IPS-11a (cell line): ENCODE measurements around the gene ZNF473.

Experiments used
- H3K4me3 ChIP-seq: one replicate; pipeline ENCODE4 v1.5.1; 2013; ENCODE audit warnings: low read depth, low read length, control low read depth

ZNF473 gene

DNA sequence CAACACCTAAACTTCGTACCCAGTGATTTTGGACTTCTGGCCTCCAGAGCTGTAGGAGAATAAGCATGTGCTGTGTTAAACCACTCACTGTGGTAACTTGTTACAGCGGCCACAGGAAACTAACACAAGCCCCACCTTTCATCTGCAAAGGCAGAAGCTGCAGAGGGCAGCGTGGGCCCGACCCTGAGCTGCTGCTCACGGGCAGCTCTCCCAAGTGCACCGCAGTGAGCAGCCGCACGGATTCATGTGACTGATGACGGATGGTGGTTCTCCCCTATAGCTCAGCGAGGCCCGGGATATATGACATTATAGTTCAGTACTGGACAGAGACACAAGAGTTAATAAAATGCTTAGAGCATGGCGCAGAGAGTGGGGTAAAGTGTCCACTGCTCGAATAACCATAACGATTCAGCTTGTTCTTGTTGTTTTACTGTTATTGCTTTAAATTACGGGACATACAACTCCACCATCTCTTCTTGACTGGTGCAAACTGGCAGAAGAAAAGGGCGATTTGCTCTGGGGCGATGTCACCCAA lies 22.5 kb upstream of the ZNF473 start:
- H3K4me3 ChIP-seq: no peak overlapping the region

DNA sequence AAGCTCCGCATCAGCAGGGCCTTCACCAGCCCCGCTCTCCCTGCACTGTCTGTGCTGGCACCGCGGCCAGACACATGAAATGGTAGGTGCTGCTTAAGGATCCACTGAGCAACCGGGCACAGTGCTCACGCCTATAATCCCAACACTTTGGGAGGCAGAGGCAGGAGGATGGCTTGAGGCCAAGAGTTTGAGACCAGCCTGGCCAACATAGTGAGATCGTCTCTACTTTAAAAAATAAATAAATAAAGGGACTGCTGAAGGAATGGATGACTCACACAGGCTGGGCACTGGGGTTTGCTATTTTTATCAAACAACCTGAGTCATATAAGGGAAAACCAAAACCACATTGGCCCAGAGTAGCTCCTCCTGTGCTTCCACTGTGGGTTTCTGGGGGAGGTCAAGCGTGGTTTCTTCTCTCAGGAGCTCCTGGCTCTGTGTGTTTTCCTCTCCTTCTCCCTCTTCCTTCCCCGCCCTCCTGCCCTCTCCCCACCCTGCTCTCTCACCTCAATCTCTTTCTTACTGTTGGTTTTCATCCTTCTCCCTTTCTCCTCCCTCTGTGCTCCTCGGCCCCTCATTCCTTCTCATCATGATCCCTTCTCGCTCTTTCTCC lies 21.9 kb upstream of the ZNF473 start:
- no peak overlapping the region for H3K4me3 ChIP-seq

DNA sequence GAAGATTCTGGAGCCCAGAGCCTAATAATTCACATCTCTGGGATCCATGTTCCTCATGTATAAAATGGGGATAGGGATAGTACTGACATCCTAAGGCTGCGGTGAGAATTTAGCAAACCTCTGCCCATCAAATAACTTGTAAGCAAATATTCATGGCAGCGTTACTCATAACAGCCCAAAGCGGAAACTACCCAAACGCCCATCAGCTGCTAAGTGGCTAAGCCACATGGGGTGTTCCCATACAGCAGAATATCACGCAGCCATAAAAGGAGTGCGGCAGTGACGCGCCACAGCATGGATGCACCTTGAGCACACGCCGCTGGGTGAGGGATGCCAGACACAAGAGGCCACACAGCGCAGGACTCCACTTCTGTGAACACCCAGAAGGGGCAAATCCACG lies 20.4 kb upstream of the ZNF473 start:
- no peak overlapping the region for H3K4me3 ChIP-seq

DNA sequence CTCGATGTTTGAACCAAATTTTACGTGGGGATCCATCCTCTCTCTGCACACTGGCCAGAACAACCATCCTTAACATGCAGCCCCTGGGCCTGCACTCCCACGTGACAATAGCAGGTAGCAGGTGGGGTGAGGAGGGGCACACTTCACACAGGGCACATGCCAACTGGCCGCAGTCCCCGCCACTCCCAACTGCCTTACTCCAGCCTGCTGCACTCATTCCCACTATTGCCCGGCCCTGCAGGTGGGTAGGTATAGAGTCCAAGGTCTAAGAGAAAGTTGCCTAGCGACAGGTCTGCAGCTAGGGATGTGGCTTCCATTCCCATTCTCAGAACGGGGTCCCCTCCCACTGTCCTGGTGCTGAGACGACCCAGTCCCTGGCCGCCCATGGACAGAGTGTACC lies 18.6 kb upstream of the ZNF473 start:
- H3K4me3 ChIP-seq: no peak overlapping the region

DNA sequence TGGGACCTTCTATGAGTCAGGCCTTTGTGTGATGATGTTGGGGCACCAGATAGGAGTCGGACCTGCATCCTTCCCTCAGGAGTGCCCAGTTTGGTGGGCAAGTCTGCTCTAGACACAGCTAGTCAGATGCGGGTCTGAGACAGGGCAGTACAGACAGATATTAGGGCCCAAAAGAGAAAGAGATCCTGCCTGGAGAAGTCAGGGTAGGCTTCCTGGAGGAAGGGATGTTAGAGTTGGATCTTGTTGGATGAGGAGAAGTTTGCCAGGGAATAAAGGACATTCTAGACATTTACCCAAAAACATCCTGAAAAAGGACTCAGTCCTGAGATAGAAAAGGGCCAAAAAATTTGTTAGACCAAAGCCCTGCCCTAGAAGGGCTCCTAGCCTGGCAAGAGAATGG lies 17.9 kb upstream of the ZNF473 start:
- no peak overlapping the region for H3K4me3 ChIP-seq

DNA sequence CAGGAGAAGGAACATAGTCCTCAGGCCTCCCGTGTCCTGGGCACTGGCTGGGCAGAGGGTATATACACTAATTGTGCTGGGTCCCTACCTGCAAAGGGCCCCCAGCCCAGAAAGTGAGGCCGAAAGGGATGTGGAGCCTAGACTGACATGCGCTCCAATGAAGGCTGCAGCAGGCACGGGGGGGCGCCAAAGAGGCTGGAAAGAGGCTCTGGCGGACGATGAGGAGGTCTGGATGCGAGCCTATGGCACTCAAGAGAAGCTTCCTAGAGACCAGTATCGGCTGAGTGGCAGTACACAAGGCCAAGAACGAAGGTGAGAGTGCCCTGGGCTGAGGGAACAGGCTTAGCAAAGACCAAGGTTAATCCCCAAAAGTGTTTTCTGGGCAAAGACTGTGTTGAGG lies 17.3 kb upstream of the ZNF473 start:
- no peak overlapping the region for H3K4me3 ChIP-seq

DNA sequence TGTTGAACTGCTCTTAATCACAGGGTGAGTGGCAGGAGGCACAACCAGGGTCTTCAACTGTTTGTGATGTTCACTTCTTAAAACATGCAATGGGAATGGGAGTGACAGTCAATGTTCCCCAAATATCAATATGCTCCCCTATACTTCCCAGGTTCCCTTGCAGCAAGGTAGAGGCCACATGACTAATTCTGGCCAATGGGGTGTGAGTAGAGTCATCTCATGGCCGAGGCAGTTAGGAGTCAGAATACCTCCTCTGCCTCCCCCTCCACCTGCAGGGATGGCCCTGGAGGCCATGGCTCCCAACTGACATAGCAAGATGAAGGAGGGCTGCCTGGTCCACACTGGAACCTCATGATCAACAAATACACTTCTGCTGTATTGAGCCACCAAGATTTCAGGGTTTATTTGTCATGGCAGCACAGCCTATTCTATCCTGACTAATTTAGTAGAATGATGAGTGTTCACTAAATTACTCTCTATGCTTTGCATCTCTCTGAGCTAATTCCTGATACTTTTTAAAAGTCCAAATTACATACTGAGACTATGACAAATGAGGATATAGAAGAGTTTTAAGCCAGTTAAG lies 9.5 kb upstream of the ZNF473 start:
- H3K4me3 ChIP-seq: no peak overlapping the region

DNA sequence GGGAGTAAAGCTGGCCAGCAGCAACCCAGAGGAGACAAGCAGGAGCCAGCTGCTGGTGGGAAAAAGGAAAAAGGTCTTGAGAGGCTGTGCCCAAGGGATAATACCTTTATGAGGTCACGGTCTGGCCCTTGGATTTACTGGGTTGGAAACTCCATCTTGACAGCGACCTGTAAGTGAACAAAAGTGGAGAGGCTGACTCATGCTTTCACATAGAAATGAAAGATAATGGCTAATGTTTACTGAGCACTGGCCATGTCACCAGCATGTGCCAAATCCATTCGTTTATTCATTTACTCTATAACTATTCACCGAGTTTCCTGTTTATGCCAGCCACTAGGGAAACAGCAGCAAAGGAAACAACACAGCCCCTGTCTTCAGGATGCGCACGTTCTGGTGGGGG lies 5.3 kb upstream of the ZNF473 start:
- H3K4me3 ChIP-seq: no peak overlapping the region

DNA sequence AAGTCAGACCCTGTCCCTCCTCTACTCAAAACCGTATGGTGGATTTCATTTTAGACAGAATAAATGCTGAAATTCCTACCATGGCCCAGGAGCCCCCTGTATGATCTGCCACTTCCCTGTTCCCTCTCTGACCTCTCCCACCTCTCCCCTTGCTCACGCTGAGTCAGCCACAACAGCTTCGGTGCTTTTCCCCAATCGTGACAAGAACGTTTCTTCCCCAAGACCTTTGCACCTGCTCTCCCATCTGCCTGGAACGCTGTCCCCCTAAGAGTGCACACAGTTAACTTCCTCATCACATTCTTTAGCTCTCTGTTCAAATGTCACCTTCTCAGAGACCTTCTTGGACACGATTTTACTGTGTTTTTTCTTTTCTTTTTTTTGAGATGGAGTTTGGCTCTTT lies 3.0 kb upstream of the ZNF473 start:
- H3K4me3 ChIP-seq: no peak overlapping the region

DNA sequence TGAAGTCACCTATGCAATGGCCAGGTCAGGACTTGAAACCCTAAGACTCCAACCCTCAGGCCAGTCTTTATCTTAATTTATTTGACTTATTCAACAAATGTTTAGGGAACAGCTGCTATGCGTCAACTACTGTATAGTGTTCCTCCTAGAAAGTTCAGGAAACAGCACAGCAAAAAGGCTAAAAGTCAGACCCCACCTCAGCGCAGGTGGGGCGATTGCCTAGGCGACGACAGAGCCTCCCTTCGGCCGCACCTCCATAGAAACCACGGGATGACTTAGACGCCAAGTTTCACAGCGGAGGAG lies 1.1 kb upstream of the ZNF473 start:
- H3K4me3 ChIP-seq: peak overlapping the region; percentile 84

DNA sequence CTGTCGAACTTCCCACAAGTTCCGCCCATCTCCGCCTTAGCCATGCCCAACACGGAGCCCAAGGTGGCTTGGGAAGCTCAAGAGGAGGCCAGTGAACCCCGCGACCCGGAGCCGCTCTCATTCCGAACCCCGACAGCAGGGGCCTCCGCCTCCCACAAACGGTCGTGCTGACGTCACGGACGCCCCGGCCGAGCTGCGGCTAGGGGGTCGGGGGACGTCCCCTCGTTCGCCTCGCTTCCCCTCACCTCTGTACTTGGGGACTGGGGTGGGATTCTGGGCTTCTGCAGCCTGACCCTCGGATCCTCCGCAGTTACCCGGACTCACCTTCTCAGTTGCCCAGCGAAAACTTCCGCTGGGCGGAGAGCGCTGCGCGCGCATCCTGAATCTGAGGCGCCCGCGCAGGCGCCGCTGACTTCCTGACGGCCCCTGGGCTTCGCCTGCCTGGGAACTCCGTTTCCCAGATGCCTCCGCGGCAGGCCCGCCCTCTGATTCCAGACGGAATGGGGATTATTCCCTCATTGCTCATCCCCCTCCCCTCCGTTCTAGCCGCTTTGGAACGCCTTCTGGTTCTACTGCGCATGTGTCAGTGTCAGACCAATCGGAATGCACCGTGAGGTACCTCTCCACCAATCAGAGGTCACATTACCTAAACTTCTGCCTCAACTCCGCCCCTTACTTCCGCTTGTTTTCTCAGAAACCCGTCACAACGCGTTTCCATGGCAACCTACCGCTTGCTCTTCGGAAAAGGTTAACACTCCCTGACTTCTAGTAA lies 597 bp upstream of the ZNF473 start, which contains the start of gene VRK3:
Gene VRK3 (minus strand): TSS at position 351 of the 772 bp plus-strand sequence. CDS start 9,210 bp downstream, outside the sequence.
- H3K4me3 ChIP-seq: peak within 1 kb of the TSS; percentile 84

DNA sequence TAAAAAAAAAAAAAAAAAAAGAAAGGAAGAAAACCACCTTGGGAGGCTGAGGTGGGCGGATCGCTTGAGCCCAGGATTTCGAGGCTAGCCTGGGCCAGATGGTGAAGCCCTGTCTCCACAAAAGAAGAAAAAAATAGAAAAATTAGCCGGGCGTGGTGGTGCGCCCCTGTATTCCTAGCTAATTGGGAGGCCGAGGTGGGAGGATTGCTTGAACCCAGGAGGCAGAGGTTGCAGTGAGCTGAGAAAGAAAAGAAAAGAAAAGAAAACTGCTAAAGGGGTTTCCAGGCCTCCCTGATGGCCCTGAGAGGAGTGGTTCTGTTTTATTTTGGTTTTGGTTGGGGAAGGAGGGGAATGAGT lies 723 bp downstream of the ZNF473 start:
- no peak overlapping the region for H3K4me3 ChIP-seq

DNA sequence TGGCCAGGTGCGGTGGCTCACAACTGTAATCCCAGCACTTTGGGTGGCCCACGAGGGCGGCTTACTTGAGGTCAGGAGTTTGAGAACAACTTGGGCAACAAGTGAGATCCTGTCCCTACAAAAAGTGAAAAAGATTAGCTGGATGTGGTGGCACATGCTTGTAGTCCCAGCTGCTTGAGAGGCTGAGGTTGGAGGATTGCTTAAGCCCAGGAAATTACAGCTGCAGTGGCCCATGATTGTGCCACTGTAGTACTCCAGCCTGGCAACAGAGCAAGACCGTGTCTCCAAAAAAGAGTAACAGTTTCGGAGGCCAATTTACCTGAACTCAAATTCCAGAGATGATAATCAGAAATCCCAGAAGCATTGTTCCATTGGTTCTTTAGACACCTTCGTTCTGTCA lies 4.4 kb downstream of the ZNF473 start:
- no peak overlapping the region for H3K4me3 ChIP-seq

DNA sequence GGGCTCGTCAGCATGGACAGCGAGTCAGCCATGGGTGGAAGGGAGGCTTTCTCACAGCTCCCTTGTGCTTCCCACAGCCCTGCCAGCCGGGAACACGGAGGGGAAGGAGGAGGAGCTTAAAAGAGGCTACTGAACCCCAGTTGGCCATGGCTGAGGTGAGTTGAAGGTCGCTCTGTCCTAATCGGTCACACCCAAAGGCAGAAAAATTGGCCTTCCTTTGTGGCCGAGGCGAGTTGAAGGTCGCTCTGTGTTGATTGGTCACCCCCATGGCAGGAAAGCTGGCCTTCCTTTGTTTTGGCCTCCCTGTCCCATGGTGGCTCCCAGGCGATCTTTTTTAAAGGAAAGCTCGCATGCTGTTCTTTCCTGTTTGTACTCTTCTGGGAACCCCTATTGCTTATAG lies 5.1 kb downstream of the ZNF473 start:
- no peak overlapping the region for H3K4me3 ChIP-seq

DNA sequence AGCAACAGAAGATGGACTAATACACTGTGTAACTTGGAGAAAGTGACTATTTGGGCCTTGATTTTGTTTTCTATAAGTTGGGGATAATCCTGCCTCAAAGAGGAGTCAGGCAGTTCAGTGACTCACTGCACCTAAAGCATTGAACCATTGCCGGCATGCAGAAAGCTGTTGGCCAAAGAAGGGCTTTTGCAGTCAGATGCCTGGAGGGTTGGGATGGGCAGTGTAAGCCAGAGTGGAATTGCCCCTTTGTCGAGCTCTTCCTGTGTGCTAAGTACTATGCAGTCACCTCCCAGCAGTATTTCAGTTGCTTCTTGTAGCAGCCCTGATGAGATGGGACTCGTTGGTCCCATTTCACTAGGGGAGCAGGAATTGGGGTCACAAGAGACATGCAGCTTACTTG lies 11.1 kb downstream of the ZNF473 start:
- no peak overlapping the region for H3K4me3 ChIP-seq

DNA sequence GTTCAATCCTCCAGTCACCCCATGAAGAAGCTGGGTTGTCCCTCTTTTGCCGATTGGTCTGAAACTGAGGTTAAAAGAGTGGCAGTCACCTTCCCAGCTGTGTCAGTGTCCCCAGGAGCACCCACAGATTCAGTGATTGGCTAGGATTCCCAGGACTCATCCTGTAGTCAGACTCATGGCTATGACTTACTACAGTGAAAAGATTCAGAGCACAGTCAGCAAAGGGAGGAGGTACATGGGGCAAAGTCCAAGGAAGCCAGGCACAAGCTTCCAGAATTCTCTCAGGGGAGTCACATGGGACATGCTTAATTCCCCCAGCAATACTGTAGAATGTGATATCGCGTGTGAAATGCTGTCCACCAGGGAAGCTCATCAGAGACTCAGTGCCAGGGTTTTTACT lies 14.2 kb downstream of the ZNF473 start:
- no peak overlapping the region for H3K4me3 ChIP-seq

DNA sequence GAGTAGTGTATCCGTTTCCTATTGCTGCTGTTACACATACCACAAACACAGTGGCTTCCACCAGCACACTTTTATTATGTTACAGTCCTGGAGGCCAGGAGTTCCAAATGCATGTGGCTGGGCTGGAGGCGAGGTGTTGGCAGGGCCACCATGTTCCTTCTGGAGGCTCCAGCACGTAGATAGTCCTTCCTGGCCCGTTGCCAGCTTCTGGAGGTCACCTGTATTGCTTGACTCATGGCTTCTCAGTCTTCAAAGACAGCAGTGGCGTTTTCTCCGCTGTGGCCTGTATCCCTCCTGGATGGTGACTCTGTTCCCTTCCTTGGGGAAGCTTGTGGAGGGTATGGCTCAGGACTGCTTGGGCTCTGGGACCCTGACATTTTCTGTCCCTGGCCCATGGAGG lies 15.2 kb downstream of the ZNF473 start:
- no peak overlapping the region for H3K4me3 ChIP-seq

DNA sequence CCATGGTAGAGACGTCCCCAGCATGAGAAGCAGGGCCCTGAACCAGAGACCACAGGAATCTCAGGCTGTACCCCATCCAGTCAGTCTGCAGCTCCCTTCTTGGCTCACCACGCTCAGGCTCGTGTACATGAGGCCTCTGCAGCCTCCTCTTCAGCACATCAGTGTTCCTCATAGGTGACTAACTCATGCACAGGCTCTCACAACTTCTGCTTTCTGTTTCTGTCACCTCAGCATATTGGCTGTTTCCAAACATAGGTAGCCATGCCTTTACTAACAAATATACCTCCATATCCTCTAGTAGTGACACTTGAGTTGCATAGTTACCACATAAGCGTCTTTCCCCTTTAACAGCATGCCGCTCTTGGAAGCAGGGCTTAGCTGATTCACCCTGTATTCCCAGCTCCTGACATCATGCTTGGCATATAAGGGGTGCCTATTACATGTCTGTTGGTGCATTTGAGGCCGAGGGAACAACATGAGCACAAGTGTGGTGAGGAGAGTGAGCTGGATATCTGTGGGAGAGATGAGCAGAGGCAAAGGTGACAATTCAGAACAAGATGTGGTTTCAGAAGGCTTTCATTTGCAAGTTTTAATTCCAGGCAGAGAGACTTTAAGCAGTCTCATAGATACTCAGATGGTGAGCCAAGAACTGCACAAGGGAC lies 16.7 kb downstream of the ZNF473 start:
- H3K4me3 ChIP-seq: no peak overlapping the region

DNA sequence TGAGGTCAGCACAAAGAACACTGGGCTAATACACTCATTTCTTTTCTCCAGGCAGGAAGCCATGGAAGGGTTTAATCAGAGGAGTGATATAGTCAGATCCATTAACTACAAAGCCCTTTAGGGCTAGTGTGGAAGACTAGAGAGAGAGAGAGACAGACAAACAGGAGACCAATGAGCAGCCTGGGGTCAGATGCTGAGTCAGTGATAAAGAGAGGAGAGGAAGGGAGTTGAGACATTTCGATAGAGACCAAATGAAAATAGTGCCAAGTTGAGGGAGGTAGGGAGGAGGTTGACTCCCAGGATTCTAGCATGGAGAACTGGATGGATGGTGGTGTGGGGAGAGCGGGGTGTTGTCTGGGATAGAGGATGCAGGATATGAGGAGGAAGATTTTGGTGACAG lies 18.2 kb downstream of the ZNF473 start:
- no peak overlapping the region for H3K4me3 ChIP-seq

DNA sequence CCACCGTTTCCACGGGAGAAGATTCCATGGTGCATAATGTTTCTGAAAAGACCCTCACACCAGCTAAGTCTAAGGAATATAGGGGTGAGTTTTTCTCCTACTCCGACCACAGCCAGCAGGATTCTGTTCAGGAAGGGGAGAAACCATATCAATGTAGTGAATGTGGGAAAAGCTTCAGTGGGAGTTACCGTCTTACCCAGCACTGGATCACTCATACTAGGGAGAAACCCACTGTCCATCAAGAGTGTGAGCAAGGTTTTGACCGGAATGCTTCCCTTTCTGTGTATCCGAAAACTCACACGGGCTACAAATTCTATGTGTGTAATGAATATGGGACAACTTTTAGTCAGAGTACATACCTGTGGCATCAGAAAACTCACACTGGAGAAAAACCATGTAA lies 19.1 kb downstream of the ZNF473 start:
- H3K4me3 ChIP-seq: no peak overlapping the region

DNA sequence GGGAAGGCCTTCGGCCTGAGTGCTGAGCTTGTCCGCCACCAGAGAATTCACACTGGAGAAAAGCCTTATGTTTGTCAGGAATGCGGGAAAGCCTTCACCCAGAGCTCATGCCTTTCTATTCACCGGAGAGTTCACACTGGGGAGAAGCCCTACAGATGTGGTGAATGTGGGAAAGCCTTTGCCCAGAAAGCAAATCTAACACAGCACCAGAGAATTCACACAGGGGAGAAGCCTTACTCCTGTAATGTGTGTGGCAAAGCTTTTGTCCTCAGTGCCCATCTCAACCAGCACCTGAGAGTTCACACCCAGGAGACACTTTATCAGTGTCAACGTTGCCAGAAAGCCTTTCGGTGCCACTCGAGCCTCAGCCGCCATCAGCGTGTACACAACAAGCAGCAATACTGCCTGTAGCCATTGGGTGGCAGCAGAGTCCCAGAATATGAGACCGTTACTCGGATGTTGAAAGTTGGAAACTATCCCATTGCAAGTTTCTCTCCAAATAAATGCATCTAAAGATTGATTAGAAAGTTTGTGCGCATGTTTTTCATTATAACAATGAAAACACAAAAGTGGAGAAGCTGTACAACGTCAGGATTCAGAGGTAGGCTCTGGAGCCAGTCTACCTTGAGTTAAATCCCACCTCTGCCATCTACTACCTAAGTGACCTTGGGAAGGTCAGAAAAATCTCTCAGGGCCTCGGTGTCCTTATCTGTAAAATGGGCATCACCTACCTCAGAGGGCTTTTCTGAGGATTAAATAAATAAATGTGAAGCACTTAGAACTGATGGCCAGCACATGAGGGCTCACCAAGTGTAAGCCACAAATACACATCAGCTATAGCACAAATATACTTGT lies 21.1 kb downstream of the ZNF473 start:
- no peak overlapping the region for H3K4me3 ChIP-seq
